Ureter (tissue), 1 donor: ENCODE results near the gene HECTD4. TPM values are rescaled to one million over a fixed set of nuclear protein-coding genes. Genes with fewer than 3 reads are reported as not detected.
"Not testable (repeated sequence)": the region's sequence is repeated elsewhere in the genome, so short reads cannot be mapped to it uniquely, and the experiment has no call there.

Source experiments
- DNase-seq: peaks from one replicate; pipeline ENCODE4 v3.0.0-alpha.2; 2020; ENCODE audit warnings: low spot score
- total RNA-seq: library from RNA; stranded (reverse); gene quantifications from one replicate; pipeline ENCODE4 v1.2.4, GENCODE V29; 2023
- donor health status: DM: yes; HTN: yes; CAD: no.

Gene HECTD4
- 68.2 TPM for total RNA-seq

GRCh38 chr12:112381883-112382796 is at the start of gene HECTD4:
HECTD4 (minus strand) TSS chr12:112382431; CDS start chr12:112382128, 303 bp downstream.
- peak; percentile 94 for DNase-seq

GRCh38 chr12:112431965-112432364 is 49.7 kb upstream of the HECTD4 start:
- no peak for DNase-seq

- DNase-seq: no peak
Observed at GRCh38 chr12:112430929-112431328, 48.7 kb upstream of the HECTD4 start.

- DNase-seq: no peak
Observed at GRCh38 chr12:112427760-112428159, 45.5 kb upstream of the HECTD4 start.

GRCh38 chr12:112425582-112426382 is 43.6 kb upstream of the HECTD4 start:
- DNase-seq: no peak

GRCh38 chr12:112424126-112424525 is 41.9 kb upstream of the HECTD4 start:
- no peak for DNase-seq

GRCh38 chr12:112422531-112422930 is 40.3 kb upstream of the HECTD4 start:
- DNase-seq: no peak

- no peak for DNase-seq
Observed at GRCh38 chr12:112421363-112421762, 39.1 kb upstream of the HECTD4 start.

- no peak for DNase-seq
Observed at GRCh38 chr12:112420740-112421139, 38.5 kb upstream of the HECTD4 start.

- DNase-seq: peak; percentile 68
Observed at GRCh38 chr12:112419297-112420133, 37.3 kb upstream of the HECTD4 start.

GRCh38 chr12:112418608-112419296 is 36.5 kb upstream of the HECTD4 start, which contains the start of gene PTPN11:
PTPN11 (plus strand) TSS chr12:112418947; CDS start chr12:112419112, 165 bp downstream.
- peak; percentile 91 for DNase-seq

- no peak for DNase-seq
Observed at GRCh38 chr12:112418273-112418607, 36.0 kb upstream of the HECTD4 start.

- DNase-seq: not testable (repeated sequence)
Observed at GRCh38 chr12:112415457-112415856, 33.2 kb upstream of the HECTD4 start.

- DNase-seq: no peak
Observed at GRCh38 chr12:112413855-112414625, 31.8 kb upstream of the HECTD4 start.

- DNase-seq: no peak
Observed at GRCh38 chr12:112409906-112410244, 27.6 kb upstream of the HECTD4 start.

GRCh38 chr12:112409064-112409905 is 27.1 kb upstream of the HECTD4 start, which contains the start of gene RPL6:
RPL6 (minus strand) TSS chr12:112409605; CDS start chr12:112408656, 949 bp downstream.
- DNase-seq: peak; percentile 87

GRCh38 chr12:112408621-112409020 is 26.4 kb upstream of the HECTD4 start:
- DNase-seq: no peak

- DNase-seq: not testable (repeated sequence)
Observed at GRCh38 chr12:112407683-112408082, 25.5 kb upstream of the HECTD4 start.
